AG09319 (cell line): ENCODE results near the gene CADM2.
A peak's percentile ranks its signal among the peaks of the same experiment; 100 is the strongest.

Source experiments
- DNase-seq: peaks from one replicate; pipeline ENCODE4 v3.0.0-alpha.2; 2010; ENCODE audit warnings: low read depth; ENCODE audit errors: extremely low read depth
- TF ChIP-seq, protein P1 (sequence below): IDR thresholded peaks from 2 replicates; pipeline ENCODE4 v1.5.1; 2011; ENCODE audit warnings: low read depth, mild to moderate bottlenecking, inconsistent platforms, low read length, moderate library complexity

Gene CADM2

DNA sequence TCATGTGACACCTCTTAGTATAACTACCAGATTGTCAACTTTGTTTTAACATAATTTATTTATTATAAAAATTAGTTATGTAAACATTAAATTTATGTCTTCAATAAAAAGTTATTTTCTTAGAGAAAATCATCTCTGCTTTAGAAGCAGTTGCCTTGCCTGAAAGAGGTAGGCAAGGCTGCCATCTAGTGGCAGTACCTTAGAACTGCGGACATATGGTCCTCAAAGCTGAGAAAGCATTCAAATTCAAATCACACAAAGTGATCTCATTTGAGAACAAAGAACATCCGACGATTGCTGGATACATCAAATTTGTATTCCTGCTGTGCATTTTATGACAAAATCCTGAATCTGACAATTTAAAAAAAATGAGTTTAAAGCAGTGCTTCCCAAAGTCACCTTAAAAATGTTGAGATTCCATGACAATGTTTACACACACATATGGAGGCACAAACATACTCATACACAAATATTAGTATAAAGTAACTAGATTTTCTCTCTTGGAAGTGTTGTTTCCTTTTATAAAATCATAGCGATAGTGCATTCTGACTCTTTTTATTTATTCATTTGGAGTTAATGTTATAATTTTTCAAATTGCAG is 617.4 kb downstream of the CADM2 start:
- peak; percentile 8 for DNase-seq
- TF ChIP-seq, protein P1, sequence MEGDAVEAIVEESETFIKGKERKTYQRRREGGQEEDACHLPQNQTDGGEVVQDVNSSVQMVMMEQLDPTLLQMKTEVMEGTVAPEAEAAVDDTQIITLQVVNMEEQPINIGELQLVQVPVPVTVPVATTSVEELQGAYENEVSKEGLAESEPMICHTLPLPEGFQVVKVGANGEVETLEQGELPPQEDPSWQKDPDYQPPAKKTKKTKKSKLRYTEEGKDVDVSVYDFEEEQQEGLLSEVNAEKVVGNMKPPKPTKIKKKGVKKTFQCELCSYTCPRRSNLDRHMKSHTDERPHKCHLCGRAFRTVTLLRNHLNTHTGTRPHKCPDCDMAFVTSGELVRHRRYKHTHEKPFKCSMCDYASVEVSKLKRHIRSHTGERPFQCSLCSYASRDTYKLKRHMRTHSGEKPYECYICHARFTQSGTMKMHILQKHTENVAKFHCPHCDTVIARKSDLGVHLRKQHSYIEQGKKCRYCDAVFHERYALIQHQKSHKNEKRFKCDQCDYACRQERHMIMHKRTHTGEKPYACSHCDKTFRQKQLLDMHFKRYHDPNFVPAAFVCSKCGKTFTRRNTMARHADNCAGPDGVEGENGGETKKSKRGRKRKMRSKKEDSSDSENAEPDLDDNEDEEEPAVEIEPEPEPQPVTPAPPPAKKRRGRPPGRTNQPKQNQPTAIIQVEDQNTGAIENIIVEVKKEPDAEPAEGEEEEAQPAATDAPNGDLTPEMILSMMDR = peak; percentile 85

- DNase-seq = no peak
- TF ChIP-seq, protein P1 = no peak
Measured at GRCh38 chr3:85576697-85577200, 618.0 kb downstream of the CADM2 start.

GRCh38 chr3:85584779-85585356 is 626.1 kb downstream of the CADM2 start:
- no peak for DNase-seq
- TF ChIP-seq, protein P1 = no peak

- TF ChIP-seq, protein P1 = no peak
- no peak for DNase-seq
Measured at GRCh38 chr3:85586018-85586417, 627.2 kb downstream of the CADM2 start.

DNA sequence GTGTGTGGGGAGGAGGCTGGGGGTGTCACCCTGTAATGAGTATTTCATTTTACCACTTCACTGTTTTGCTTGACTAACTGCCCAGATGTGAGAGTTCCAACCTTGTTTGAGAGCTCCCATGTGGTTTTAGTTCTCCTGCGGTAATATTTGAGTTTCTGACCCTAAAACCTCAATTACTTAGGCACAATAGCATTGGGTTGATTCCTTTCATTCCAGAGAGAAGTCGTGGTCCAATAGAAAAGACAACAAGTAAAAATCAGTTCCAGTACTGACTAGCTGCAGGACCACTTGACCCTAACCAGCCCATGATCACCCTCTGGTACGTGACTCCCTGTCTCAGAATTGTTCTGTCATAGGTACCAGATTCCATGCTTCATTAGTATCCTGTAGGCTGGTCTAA is 630.4 kb downstream of the CADM2 start:
- DNase-seq = no peak
- TF ChIP-seq, protein P1 = no peak

DNA sequence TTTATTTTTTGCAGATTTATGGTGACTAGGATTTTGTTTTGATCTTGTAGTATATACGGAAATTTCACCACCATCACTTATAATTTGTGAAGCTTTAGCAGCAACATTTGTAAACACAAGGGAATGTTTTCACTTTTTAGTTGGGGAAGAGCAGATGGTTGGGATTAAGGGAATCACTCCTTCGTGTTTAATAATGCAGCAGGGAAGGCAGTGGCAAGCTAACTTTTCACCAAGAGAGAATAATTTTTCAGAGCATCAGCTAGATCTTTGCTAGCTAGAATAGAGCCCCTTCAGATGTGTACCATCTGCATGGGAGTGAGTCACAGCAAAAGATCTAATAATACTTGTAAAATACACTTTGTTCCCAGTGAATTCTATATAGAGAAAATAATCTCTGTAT is 632.7 kb downstream of the CADM2 start:
- DNase-seq = no peak
- TF ChIP-seq, protein P1 = no peak

DNA sequence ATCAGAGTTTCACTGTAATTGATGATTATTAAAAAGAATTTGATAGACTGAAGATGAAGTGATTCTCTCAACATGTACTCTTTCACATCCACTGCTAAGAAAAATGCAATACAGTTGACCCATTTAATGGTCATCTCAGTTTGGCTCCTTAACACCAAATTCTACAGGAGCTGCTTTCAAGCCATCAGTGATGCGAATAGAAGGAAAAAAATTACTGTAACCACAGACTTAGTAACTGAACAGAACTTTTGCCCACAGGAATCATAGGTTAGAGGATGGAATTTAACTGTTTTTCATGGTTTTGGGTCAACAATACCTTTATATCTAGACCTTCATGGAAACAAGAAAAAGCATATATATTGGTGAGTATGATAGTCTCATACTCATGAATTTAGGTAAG is 633.5 kb downstream of the CADM2 start:
- no peak for DNase-seq
- TF ChIP-seq, protein P1 = no peak
